ENCODE data around the gene SUGCT.
"Not testable (repeated sequence)": the region's sequence is repeated elsewhere in the genome, so short reads cannot be mapped to it uniquely, and the experiment has no call there.

Gene SUGCT

GRCh38 chr7:40583667-40584444 is 449.1 kb downstream of the SUGCT start:
- DNase-seq: peak; percentile 36

GRCh38 chr7:40584667-40585433 is 450.0 kb downstream of the SUGCT start:
- peak; percentile 79 for DNase-seq

GRCh38 chr7:40586197-40586596 is 451.4 kb downstream of the SUGCT start:
- peak; percentile 87 for DNase-seq

DNA sequence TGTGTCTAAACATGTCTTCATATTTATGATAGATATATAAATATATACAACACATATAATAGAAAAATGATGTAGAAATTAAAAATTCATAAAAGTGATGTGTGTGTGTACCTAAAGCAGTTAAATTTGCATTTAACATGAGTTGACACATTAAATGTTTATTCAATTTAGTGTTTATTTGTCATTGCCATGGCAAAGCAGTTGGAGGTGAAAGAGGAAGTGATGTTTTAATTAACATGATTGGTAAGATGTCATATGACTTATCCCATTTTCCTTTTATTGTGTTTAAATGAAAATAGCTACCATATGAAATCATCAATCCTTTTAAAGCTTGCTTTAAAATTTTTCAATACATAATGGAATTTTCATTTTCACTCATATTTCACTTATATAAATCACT is 452.6 kb downstream of the SUGCT start:
- no peak for DNase-seq

GRCh38 chr7:40595129-40595528 is 460.3 kb downstream of the SUGCT start:
- no peak for DNase-seq

DNA sequence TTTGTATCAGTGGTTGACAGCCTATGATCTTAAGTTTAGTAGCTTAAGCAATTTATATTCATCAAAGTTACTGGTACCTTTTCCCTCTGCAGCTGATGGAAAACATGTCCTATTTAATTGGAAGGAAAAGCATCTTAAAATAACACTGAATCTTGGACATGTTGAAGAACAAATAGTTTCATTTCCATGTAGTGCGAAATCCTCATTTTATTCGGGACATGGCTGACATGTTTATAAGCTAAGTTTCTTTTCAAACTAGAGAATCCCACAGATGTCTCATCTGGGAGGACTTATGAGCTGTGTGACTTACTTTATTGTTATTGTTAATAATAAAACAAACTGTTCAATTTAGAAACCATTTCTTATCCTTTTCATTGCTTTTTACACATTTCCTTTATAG is 461.0 kb downstream of the SUGCT start:
- DNase-seq: no peak

DNA sequence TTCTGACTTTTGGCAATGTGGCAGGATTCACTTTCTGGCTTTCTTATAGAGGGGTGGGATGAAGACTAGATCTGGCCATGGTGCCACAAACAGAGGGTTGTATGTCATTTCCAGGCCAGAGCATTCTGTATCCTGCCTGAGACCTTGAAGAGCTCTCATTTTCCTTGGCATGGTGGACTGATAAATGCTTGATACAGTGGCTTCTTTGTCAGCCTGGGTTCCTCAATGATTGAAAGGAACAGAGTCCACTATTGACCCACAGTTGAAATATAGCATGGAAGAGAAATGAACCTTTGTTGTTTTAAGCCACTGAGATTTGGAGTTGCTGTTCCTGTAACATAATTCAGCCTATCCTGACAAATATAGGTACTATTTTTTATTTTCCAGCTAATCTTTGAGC is 462.7 kb downstream of the SUGCT start:
- DNase-seq: no peak

- DNase-seq: no peak
These were observed 464.1 kb downstream of the SUGCT start for GRCh38 chr7:40598915-40599314.

DNA sequence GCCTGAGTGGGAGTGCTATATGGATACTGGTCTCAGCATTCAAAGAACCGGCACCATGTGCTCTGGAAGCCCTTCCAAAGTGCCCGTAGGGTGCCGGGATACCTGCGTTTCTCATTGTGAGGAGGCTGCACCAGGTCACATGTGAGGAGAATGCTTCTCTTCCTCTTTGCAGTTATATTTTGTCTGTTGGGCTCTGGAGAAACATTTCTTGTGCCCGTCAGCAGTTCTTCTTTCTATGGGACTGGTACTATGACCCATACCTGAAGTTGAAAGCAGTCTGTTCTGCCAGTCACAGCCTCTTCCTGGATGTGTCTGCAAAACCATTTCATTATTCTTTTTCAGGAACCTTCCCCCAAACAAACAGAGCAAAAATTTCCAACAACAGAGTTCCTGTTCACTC is 465.0 kb downstream of the SUGCT start:
- no peak for DNase-seq

DNA sequence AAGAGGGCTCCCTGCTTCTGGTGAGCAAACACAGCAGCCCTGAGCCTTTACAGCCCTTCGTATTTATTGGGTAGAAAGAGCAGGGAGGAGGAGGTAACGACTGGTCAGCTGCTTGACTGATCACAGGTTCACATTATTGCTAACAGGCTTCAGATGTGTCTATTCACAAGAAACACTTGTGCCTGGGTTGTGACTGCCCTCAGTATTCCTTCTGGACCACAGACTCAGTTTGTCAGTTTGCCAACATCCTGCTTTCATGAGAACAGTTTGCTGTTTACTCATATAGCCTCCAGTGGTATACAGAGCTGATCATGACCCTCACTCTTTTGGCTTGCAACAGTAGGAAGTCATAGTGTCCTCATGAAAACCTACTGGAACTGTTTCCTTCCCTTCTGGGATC is 467.5 kb downstream of the SUGCT start:
- not testable (repeated sequence) for DNase-seq

DNA sequence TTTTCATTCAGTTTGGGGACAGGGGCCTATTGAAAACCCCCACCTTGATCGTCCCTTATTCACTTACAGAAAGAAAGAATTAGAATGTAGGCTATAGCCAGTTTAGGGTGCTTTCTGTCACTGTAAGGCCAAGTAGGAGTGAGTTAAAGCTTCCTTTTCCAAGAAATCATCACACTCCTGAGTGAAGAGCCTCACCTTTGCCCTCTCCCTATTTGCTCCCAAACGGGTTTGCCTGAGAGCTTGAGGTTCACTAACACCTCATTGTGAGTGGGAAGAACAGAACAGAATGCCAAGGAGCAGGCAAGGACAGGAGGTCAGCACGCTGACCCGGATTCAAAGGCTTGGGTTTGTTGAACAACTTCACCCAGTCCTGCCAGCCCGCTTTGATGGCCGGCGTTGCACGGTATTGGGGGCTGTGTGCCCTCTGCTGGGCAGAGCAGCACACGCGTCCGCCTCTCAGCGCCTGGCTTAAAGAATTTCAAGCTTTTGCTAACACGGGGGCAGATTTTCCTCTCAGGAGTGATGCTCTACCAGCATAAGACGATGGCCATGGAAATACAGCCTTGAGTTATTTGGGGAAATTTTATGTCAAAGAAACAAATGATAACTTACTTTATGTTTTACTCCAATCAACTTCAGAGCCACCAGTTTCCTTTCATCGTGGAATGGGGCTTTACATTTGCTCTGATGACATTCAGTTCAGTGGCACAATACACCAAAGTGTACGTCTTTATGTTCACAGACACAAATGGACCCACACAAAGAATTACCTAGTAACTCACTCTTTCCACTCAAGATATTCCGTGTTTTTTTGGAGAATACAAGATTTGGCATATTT is 470.0 kb downstream of the SUGCT start:
- peak; percentile 59 for DNase-seq

DNA sequence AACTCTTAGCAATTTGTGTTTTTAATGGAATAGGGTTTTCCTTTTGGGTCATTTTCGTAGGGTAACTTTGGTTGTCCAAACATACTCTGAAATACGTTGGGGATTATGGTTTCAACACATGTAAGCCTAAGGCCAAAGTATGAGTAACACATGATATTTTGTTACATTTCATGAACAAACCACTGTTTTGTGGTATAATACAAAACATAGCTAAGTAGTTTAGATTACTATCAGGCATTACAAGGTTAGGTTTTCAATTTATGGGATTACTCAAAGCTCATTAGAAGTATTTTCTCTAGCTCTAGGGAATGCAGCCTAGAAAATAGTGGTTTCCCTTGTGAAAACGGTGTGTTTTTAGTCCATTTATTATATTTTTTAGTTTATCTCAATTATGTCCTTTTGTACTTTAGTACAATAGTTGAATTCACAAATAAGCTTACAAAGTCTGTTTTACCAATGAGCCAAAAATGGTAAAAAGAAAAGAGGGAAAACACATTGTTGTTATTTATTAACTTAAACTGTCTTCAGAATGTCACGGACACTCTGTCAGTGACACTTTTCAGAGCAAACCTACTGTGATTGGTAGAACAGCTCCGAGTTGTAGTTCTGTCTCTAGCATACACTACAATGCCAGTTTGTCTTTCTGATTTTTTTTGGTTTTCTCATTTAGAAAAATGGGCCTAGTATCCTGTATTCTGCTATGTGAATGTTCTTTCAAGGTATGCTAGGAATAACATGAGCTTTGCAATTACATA is 473.7 kb downstream of the SUGCT start:
- peak; percentile 23 for DNase-seq

- no peak for DNase-seq
These were observed 475.7 kb downstream of the SUGCT start for GRCh38 chr7:40610461-40610860.

GRCh38 chr7:40611095-40611871 is 476.5 kb downstream of the SUGCT start:
- DNase-seq: no peak

GRCh38 chr7:40612298-40612697 is 477.5 kb downstream of the SUGCT start:
- no peak for DNase-seq

- no peak for DNase-seq
These were observed 484.8 kb downstream of the SUGCT start for GRCh38 chr7:40619647-40620046.

DNA sequence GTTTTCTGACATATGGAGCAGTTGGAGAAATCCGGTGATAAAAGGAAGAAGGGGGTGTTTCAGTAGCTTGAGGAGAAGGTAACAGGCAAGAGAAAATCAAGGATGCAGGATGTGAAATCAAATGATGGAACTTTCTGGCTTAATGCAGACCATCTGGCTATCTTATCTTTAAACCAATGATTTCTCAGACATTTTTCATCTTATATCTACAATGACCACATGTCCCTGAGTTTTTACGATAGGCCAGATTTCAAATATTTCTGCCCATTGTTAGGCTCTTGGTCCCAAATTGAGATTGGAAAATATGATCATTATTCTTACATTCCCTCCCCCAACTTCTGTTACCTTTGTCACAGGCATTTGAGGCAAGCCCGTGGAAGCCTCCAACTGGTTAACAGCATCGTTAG is 486.8 kb downstream of the SUGCT start:
- no peak for DNase-seq

DNA sequence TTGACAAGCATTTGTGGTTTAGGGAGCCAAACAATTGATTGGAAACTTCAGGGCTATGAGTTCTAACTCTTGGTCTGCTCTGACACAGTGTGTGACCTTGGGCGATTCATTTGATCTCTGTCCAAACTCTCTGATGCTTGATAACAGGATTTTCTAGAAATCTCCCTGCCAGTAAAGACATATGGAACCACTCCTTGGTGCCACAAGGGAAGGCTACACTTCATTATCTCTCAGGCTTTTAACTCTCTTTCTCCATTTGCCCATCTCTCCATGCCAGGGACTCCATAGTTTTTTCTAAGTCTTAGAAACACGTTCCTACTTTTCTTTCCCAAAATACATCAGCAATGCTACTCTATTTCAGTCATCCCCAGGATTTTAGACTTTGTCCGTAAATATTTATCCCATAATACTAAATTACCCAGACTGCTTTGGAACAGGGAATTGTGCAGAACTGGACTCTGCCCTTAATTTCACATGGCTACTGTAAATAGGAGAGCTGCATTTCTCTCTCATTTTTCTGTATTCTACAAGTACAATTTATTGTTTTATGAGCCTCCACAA is 488.2 kb downstream of the SUGCT start:
- no peak for DNase-seq

- no peak for DNase-seq
These were observed 489.1 kb downstream of the SUGCT start for GRCh38 chr7:40623863-40624262.

DNA sequence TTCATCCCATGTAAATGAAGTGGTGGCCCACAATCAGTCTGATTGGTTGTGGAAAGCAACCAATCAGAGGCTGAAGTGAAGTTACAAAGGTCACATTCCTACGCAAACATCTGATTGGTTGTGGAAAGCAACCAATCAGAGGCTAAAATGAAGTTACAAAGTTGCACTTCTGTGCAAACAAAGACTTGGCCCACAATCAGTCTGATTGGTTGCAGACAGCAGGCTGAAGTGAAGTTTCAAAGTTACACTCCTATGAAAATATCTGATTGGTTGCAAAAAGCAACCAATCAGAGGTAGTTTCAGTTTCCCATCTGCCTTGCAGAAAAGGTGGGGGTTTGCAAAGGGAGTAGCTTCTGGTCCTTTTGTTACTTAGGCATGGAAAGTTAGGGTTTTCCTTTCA is 492.6 kb downstream of the SUGCT start:
- not testable (repeated sequence) for DNase-seq

GRCh38 chr7:40629891-40630290 is 495.1 kb downstream of the SUGCT start:
- no peak for DNase-seq
